CD14-positive monocyte (primary cell): Measurements from ENCODE around the gene AGTPBP1. TPM values are rescaled to one million over a fixed set of nuclear protein-coding genes. Genes with fewer than 3 reads are reported as not detected.
A peak's percentile ranks its signal among the peaks of the same experiment; 100 is the strongest.

Source experiments
- DNase-seq, 3 donors: peaks; one replicate each; pipeline ENCODE4 v3.0.0-alpha.2; 2011 to 2022
- H2AFZ ChIP-seq: 2 replicates; pipeline ENCODE4 v1.6.0; 2012; ENCODE audit warnings: mild to moderate bottlenecking, low read depth, low read length, inconsistent platforms; ENCODE audit not compliant: insufficient read depth, poor library complexity, severe bottlenecking
- H3K27ac ChIP-seq, 2 donors: 1 replicate in 1 of 2; 2 replicates in 1 of 2; pipeline ENCODE4 v1.5.1; 2012 to 2013; ENCODE audit warnings: low read length in 2 of 2, control low read depth in 1 of 2, inconsistent platforms in 1 of 2, low read depth in 1 of 2, mild to moderate bottlenecking in 1 of 2
- H3K27me3 ChIP-seq, 2 donors: one replicate each; pipeline versions ENCODE4 v1.6.0 to v1.6.1; 2011 to 2013; ENCODE audit warnings: low read length in 2 of 2; ENCODE audit not compliant: control insufficient read depth in 2 of 2, insufficient read depth in 2 of 2
- H3K36me3 ChIP-seq, 2 donors: replicated peaks in 1 of 2; 1 replicate in 1 of 2; 2 replicates in 1 of 2; pipeline versions ENCODE4 v1.5.1 to v1.6.1; 2012 to 2013; ENCODE audit warnings: low read length in 2 of 2, control low read depth in 1 of 2, inconsistent platforms in 1 of 2, mild to moderate bottlenecking in 1 of 2; ENCODE audit not compliant: insufficient read depth in 2 of 2, control insufficient read depth in 1 of 2
- H3K4me1 ChIP-seq, 2 donors: 1 replicate in 1 of 2; 2 replicates in 1 of 2; pipeline versions ENCODE4 v1.5.1 to v1.6.1; 2012 to 2013; ENCODE audit warnings: low read length in 2 of 2, control low read depth in 1 of 2, inconsistent platforms in 1 of 2, mild to moderate bottlenecking in 1 of 2, moderate library complexity in 1 of 2; ENCODE audit not compliant: insufficient read depth in 2 of 2, control insufficient read depth in 1 of 2
- H3K4me2 ChIP-seq: replicated peaks from 2 replicates; pipeline ENCODE3; 2012; ENCODE audit warnings: low read length, moderate library complexity, mild to moderate bottlenecking; ENCODE audit not compliant: poor library complexity, severe bottlenecking; ENCODE audit errors: extremely low read depth
- H3K4me3 ChIP-seq, 3 experiments: fragments of 200-600 bp in 1 of 3; sonication (generic) in 1 of 3; replicated peaks in 1 of 3; 1 replicate in 2 of 3; 2 replicates in 1 of 3; pipeline ENCODE4 v1.5.1; 2011 to 2013; ENCODE audit warnings: low read length in 3 of 3, mild to moderate bottlenecking in 3 of 3, control low read depth in 2 of 3, low read depth in 2 of 3, inconsistent platforms in 1 of 3, moderate library complexity in 1 of 3
- H3K79me2 ChIP-seq: 2 replicates; pipeline ENCODE4 v1.6.0; 2012; ENCODE audit warnings: mild to moderate bottlenecking, control low read depth, inconsistent platforms, low read length, moderate library complexity; ENCODE audit not compliant: insufficient read depth
- H3K9ac ChIP-seq: 2 replicates; pipeline ENCODE4 v1.6.0; 2017; ENCODE audit warnings: low read length, mild to moderate bottlenecking; ENCODE audit not compliant: insufficient read depth, poor library complexity, severe bottlenecking
- H3K9me3 ChIP-seq, 2 donors: replicated peaks in 1 of 2; 1 replicate in 1 of 2; 2 replicates in 1 of 2; pipeline versions ENCODE4 v1.5.1 to v1.6.1; 2012 to 2013; ENCODE audit warnings: low read length in 2 of 2, control low read depth in 1 of 2; ENCODE audit not compliant: control insufficient read depth in 1 of 2, insufficient read depth in 1 of 2
- H4K20me1 ChIP-seq: 2 replicates; pipeline ENCODE4 v1.6.0; 2012; ENCODE audit warnings: mild to moderate bottlenecking, low read length, control low read depth, moderate library complexity; ENCODE audit not compliant: insufficient read depth
- H3K27ac Mint-ChIP-seq, 7 donors: one replicate each; pipeline ENCODE4 v1.8.0; 2020; ENCODE audit warnings: mild to moderate bottlenecking in 7 of 7, mixed read lengths in 7 of 7, moderate library complexity in 6 of 7, inconsistent platforms in 2 of 7
- H3K27me3 Mint-ChIP-seq, 3 donors: one replicate each; pipeline ENCODE4 v1.8.0; 2021 to 2022; ENCODE audit warnings: low read depth in 3 of 3, mild to moderate bottlenecking in 3 of 3, mixed read lengths in 3 of 3, moderate library complexity in 3 of 3, inconsistent platforms in 1 of 3
- H3K36me3 Mint-ChIP-seq, 2 donors: one replicate each; pipeline ENCODE4 v1.8.0; 2020; ENCODE audit warnings: mixed read lengths in 2 of 2, inconsistent platforms in 1 of 2, mild to moderate bottlenecking in 1 of 2
- H3K4me1 Mint-ChIP-seq: one replicate; pipeline ENCODE4 v1.8.0; 2020; ENCODE audit warnings: mild to moderate bottlenecking, mixed read lengths
- H3K4me3 Mint-ChIP-seq, 2 donors: one replicate each; pipeline ENCODE4 v1.8.0; 2020; ENCODE audit warnings: mild to moderate bottlenecking in 2 of 2, mixed read lengths in 2 of 2, moderate library complexity in 1 of 2
- H3K9me3 Mint-ChIP-seq, 7 donors: one replicate each; pipeline ENCODE4 v1.8.0; 2020 to 2022; ENCODE audit warnings: mixed read lengths in 7 of 7, mild to moderate bottlenecking in 6 of 7, moderate library complexity in 6 of 7, inconsistent platforms in 2 of 7
- CTCF ChIP-seq: fragments of 200-600 bp; IDR thresholded peaks from one replicate; pipeline ENCODE4 v1.8.0; 2022; ENCODE audit warnings: antibody characterized with exemption, mild to moderate bottlenecking
- WGBS: methylation state at CpG from one replicate; pipeline ENCODE4 v1.1.5; 2013; ENCODE audit warnings: missing lambda C conversion rate; ENCODE audit not compliant: insufficient coverage; 5-methylcytosine and 5-hydroxymethylcytosine counted together
- intact Hi-C, 2 donors: fragments of 100-400 bp; cut with micrococcal nuclease; formaldehyde crosslinking; loops; one replicate each; pipeline versions ENCODE4 v1.15.0 to v1.15.1; 2023
- polyA plus RNA-seq, 3 donors: library from polyadenylated mRNA; depleted of rRNA in 1 of 3; unstranded in 2 of 3; stranded (reverse) in 1 of 3; fragments of 300-500 nt in 2 of 3; fragments of >200 nt in 1 of 3; fragmentation: Illumina TruSeq in 2 of 3; gene quantifications; 1 replicate in 2 of 3; 2 replicates in 1 of 3; pipeline ENCODE4 v1.2.3, GENCODE V29; 2012 to 2021

AGTPBP1 gene
- polyA plus RNA-seq, 3 donors = 55.6 to 90.3 (median 77.0) TPM

- H3K9me3 ChIP-seq = no peaks in the 10 kb centered on the region
- H3K4me3 ChIP-seq = no peak overlapping the region
- intact Hi-C loops = loop anchor here (5.0 to 10.0 kb wide), 2 partner anchors 39 to 71 kb away; partner anchors contain the start of gene AGTPBP1 (in 1 of the 2)
- Mint-ChIP-seq H3K36me3 (peaks cover 31 to 45% of the 10 kb centered on the region in 2 donors), H3K27ac (peak overlapping the region in 6 of 7 donors; percentile 25 to 81 (median 49)), H3K27me3 (no peaks in the 10 kb centered on the region), H3K4me3 (no peak overlapping the region), H3K9me3 (peaks cover 0 to 2% (median 0%) of the 10 kb centered on the region in 7 donors), H3K4me1 (peaks cover 66% of the 10 kb centered on the region)
- no peak overlapping the region for H3K9ac ChIP-seq
- no peak overlapping the region for H3K4me2 ChIP-seq
- peaks cover 0 to 12% of the 10 kb centered on the region in 2 donors for H3K36me3 ChIP-seq
- no CpG with 5 or more reads among the region's 1 CpG for WGBS
- H3K79me2 ChIP-seq = peaks cover 99% of the 10 kb centered on the region
- no peaks in the 10 kb centered on the region for H3K27me3 ChIP-seq
- H3K27ac ChIP-seq = peak overlapping the region in 1 of 2 donors; percentile 60
- no peak for DNase-seq
- H4K20me1 ChIP-seq = peaks cover 86% of the 10 kb centered on the region
- no peak for TF ChIP-seq CTCF
- H2AFZ ChIP-seq = no peak overlapping the region
- peaks cover 30 to 52% of the 10 kb centered on the region in 2 donors for H3K4me1 ChIP-seq
Observed at GRCh38 chr9:85703398-85703797, 38.4 kb downstream of the AGTPBP1 start.

GRCh38 chr9:85702726-85703289 lies 38.9 kb downstream of the AGTPBP1 start:
- Histone ChIP-seq H2AFZ (no peak overlapping the region), H3K9me3 (no peaks in the 10 kb centered on the region), H3K27ac (peak overlapping the region in 1 of 2 donors; percentile 60), H3K9ac (no peak overlapping the region), H3K36me3 (peaks cover 0 to 11% of the 10 kb centered on the region in 2 donors), H3K27me3 (no peaks in the 10 kb centered on the region), H3K4me2 (peak overlapping the region; percentile 27), H3K4me1 (peaks cover 30 to 52% of the 10 kb centered on the region in 2 donors), H3K79me2 (peaks cover 99% of the 10 kb centered on the region), H4K20me1 (peaks cover 92% of the 10 kb centered on the region), H3K4me3 (no peak overlapping the region)
- TF ChIP-seq CTCF = no peak
- Mint-ChIP-seq H3K36me3 (peaks cover 29 to 39% of the 10 kb centered on the region in 2 donors), H3K9me3 (no peaks in the 10 kb centered on the region), H3K4me1 (peaks cover 68% of the 10 kb centered on the region), H3K4me3 (no peak overlapping the region), H3K27me3 (no peaks in the 10 kb centered on the region), H3K27ac (peak overlapping the region in 5 of 7 donors; percentile 34 to 81 (median 56))
- intact Hi-C loops = loop anchor here (5.0 to 10.0 kb wide), 2 partner anchors 39 to 72 kb away; partner anchors contain the start of gene AGTPBP1 (in 1 of the 2)
- DNase-seq = peak; percentile 12 to 32 (median 22)
